ENCODE results near the gene ALG12. TPM values are rescaled to one million over a fixed set of nuclear protein-coding genes. Genes with fewer than 3 reads are reported as not detected.
A peak's percentile ranks its signal among the peaks of the same experiment; 100 is the strongest.

The ALG12 gene
- total and polyA plus RNA-seq, 11 donors = 9.1 to 26.8 (median 15.0) TPM

DNA sequence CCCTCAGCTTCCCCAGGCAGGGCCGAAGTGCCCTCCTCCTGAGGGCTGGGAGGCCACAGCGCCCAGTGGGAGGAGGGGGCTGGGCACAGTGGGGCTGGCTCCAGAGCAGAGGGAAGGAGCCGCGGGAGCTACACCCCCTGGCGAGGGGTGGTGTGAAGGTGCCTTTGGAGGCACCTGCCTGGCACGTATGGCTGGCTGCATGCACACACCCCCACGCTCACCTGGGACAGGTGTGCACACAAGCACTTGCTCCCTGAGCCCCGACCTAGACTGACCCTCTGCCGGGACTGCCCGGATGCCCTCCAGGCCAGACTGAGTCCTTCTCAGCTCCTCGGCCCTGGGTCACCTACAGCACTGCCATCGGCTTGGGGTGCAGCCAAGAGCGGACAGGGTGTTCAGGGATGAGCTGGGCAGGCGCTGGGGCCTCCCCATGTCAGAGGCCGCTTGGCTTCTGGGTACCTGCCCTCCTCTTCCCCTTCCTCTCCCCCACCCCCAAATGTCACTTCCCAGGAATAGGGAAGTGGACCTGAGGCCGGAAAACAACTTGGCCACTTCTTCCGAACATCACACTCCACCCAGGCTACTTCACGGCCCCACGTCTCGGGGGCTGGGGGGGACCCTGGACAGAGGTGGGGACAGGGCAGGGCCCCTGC, 34.9 kb upstream of the ALG12 start:
- no peaks in the 10 kb centered on the region for H3K27me3 ChIP-seq
- H3K27ac ChIP-seq = peak overlapping the region in 11 of 12 donors; percentile 57 to 86 (median 80)
- no peaks in the 10 kb centered on the region for H3K36me3 ChIP-seq
- no peak overlapping the region for H3K4me3 ChIP-seq
- 68 to 81% (median 76%) methylated on average over 8 to 20 of the region's 20 CpGs for WGBS, 4 donors
- no peak for TF ChIP-seq CTCF (IDR thresholded peaks at IDR 0.05)
- no peak for TF ChIP-seq POLR2A (IDR thresholded peaks at IDR 0.05)
- H3K9me3 ChIP-seq = no peaks in the 10 kb centered on the region
- DNase-seq (no peak), ATAC-seq (peak in 2 of 4 donors; percentile 6 to 8)
- peaks cover 10 to 51% (median 31%) of the 10 kb centered on the region in 12 donors for H3K4me1 ChIP-seq
- intact Hi-C loops (cut with DNase I) = no loop called here

- DNase-seq (no peak), ATAC-seq (no peak)
- TF ChIP-seq POLR2A (IDR thresholded peaks at IDR 0.05) = no peak
- no peak for TF ChIP-seq CTCF (IDR thresholded peaks at IDR 0.05)
- Histone ChIP-seq H3K27me3 (no peaks in the 10 kb centered on the region), H3K9me3 (no peaks in the 10 kb centered on the region), H3K4me1 (peaks cover 10 to 51% (median 31%) of the 10 kb centered on the region in 12 donors), H3K4me3 (no peak overlapping the region), H3K36me3 (no peaks in the 10 kb centered on the region), H3K27ac (no peak overlapping the region)
- intact Hi-C loops (cut with DNase I) = no loop called here
- WGBS, 4 donors = 69 to 88% (median 78%) methylated on average over 18 to 24 of the region's 24 CpGs
Measured at GRCh38 chr22:49951986-49952896, 34.0 kb upstream of the ALG12 start.

- TF ChIP-seq CTCF (IDR thresholded peaks at IDR 0.05) (no peak), POLR2A (IDR thresholded peaks at IDR 0.05) (no peak)
- Histone ChIP-seq H3K4me1 (peaks cover 10 to 51% (median 31%) of the 10 kb centered on the region in 12 donors), H3K9me3 (no peaks in the 10 kb centered on the region), H3K36me3 (no peaks in the 10 kb centered on the region), H3K27ac (no peak overlapping the region), H3K27me3 (no peaks in the 10 kb centered on the region), H3K4me3 (no peak overlapping the region)
- no peak for ATAC-seq
- DNase-seq = no peak
- intact Hi-C loops (cut with DNase I) = no loop called here
- 94 to 97% (median 95%) methylated on average over 4 of the region's 4 CpGs; no CpG with 5 or more reads in 1 of the 4 donors for WGBS, 4 donors
Measured at GRCh38 chr22:49951678-49951985, 33.4 kb upstream of the ALG12 start.

DNA sequence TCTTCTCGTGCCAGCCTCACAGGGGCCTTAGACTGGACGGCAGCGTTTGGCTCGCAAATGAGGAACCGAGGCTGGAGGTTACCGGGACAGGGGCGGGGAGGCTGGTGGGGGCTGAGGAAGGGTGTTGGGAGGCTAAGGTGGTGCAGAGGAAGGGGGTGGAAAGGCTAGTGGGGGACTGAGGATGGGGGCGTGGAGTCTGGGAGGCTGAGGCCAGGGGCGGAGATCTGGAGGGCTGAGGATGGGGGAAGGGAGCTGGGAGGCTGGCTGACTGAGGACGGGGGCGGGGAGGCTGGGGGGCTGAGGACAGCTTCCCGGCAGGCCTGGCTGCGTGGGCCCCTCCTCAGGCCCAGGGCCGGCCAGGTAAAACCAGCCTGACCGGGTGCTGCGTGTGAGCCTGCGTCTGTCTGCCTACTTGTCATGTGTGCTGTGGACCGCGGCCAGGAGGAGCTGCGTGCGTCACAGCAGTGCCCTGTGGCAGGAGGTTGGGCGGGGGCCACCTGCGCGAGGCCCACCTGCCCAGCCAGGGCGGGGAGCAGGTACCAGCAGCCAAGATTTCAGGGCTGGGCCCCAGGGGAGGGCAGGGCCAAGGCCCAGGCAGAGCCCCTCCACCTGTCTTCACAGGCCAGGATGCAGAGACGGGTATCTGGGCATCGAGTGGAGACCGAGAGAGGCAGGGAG, 32.9 kb upstream of the ALG12 start:
- WGBS, 4 donors = 88 to 95% (median 92%) methylated on average over 17 to 28 of the region's 28 CpGs
- intact Hi-C loops (cut with DNase I) = no loop called here
- Histone ChIP-seq H3K36me3 (no peaks in the 10 kb centered on the region), H3K4me1 (peaks cover 10 to 46% (median 31%) of the 10 kb centered on the region in 12 donors), H3K27me3 (no peaks in the 10 kb centered on the region), H3K27ac (no peak overlapping the region), H3K4me3 (no peak overlapping the region), H3K9me3 (no peaks in the 10 kb centered on the region)
- TF ChIP-seq CTCF (IDR thresholded peaks at IDR 0.05) (no peak), POLR2A (IDR thresholded peaks at IDR 0.05) (no peak)
- no peak for DNase-seq
- no peak for ATAC-seq
